Vagina (tissue), 2 donors: Measurements from ENCODE around the gene ADAMTSL1.

ENCODE experiments used
- POLR2A ChIP-seq, 2 donors: fragments of 450-650 bp; IDR thresholded peaks; one replicate each; pipeline ENCODE4 v1.6.1; 2017; ENCODE audit warnings: antibody characterized with exemption in 2 of 2, mild to moderate bottlenecking in 2 of 2, moderate library complexity in 2 of 2
- POLR2AphosphoS5 ChIP-seq, 2 donors: sonication (generic); formaldehyde crosslinking; IDR thresholded peaks; one replicate each; pipeline ENCODE4 v1.9.0; 2017; ENCODE audit warnings: antibody characterized with exemption in 2 of 2, mild to moderate bottlenecking in 2 of 2, low read depth in 1 of 2; ENCODE audit not compliant: insufficient read depth in 1 of 2

DNA sequence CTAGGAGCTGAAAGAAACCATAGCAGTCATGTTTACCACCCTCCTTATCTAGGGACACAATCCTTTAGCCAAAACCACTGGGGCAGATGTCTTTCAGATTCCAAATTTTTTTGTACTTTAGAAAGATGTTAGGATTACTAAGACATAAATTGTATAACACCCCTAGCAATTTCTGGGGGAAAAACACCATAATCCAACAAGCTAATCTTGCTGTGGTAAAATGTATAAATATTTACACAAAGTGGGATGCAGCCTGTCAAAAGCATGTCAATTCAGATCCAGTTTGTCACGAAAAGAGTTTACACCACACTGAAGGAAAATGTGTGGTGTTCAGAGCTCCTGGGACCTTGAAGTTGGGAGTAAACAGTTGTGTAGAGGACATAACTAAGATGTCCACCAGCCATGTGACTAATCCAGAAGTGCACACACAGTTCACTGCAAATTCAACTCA lies 274.3 kb downstream of the ADAMTSL1 start:
- TF ChIP-seq POLR2AphosphoS5 (IDR thresholded peaks at IDR 0.05; ENCODE audit: insufficient read depth in 1 of 2, low read depth in 1 of 2), result no peak
- no peak for TF ChIP-seq POLR2A (IDR thresholded peaks at IDR 0.05)
